H9 (cell line): Measurements from ENCODE around the gene PACSIN3. TPM values are rescaled to one million over a fixed set of nuclear protein-coding genes. Genes with fewer than 3 reads are reported as not detected.

Experiments used
- DNase-seq: peaks from one replicate; pipeline ENCODE4 v3.0.0-alpha.2; 2017
- H2AFZ ChIP-seq: one replicate; pipeline ENCODE4 v1.6.1; 2013; ENCODE audit warnings: mild to moderate bottlenecking, low read length, control low read depth, moderate library complexity
- H2AK5ac ChIP-seq: 2 replicates; pipeline ENCODE4 v1.6.1; 2013; ENCODE audit warnings: low read length, control low read depth, mixed read lengths; ENCODE audit not compliant: insufficient read length
- H2BK120ac ChIP-seq: one replicate; pipeline ENCODE4 v1.6.1; 2013; ENCODE audit warnings: low read depth, mild to moderate bottlenecking, low read length, control low read depth, inconsistent platforms; ENCODE audit not compliant: poor library complexity, severe bottlenecking
- H2BK12ac ChIP-seq: 2 replicates; pipeline ENCODE4 v1.6.1; 2013; ENCODE audit warnings: low read length, control low read depth, mixed read lengths, low read depth; ENCODE audit not compliant: insufficient read length
- H2BK15ac ChIP-seq: 2 replicates; pipeline ENCODE4 v1.6.1; 2013; ENCODE audit warnings: low read depth, low read length, control low read depth
- H2BK20ac ChIP-seq: one replicate; pipeline ENCODE4 v1.6.1; 2013; ENCODE audit warnings: low read depth, mild to moderate bottlenecking, low read length, control low read depth, inconsistent platforms; ENCODE audit not compliant: poor library complexity, severe bottlenecking
- H2BK5ac ChIP-seq: 2 replicates; pipeline ENCODE4 v1.6.1; 2013; ENCODE audit warnings: low read length, control low read depth, mixed read lengths; ENCODE audit not compliant: insufficient read length
- H3K14ac ChIP-seq: 2 replicates; pipeline ENCODE4 v1.6.1; 2013; ENCODE audit warnings: low read length, control low read depth; ENCODE audit not compliant: insufficient read depth
- H3K18ac ChIP-seq: 2 replicates; pipeline ENCODE4 v1.6.1; 2013; ENCODE audit warnings: low read depth, mild to moderate bottlenecking, mixed read lengths, low read length, control low read depth; ENCODE audit not compliant: insufficient read length
- H3K23ac ChIP-seq: 2 replicates; pipeline ENCODE4 v1.6.1; 2013; ENCODE audit warnings: low read length, control low read depth, mixed read lengths, low read depth; ENCODE audit not compliant: insufficient read length
- H3K23me2 ChIP-seq: 2 replicates; pipeline ENCODE4 v1.6.1; 2013; ENCODE audit warnings: low read depth, mild to moderate bottlenecking, mixed read lengths, low read length, control low read depth; ENCODE audit not compliant: insufficient read length, poor library complexity, severe bottlenecking
- H3K27ac ChIP-seq: 2 replicates; pipeline ENCODE4 v1.5.1; 2013; ENCODE audit warnings: low read length, control low read depth, mixed read lengths, low read depth; ENCODE audit not compliant: insufficient read length
- H3K27me3 ChIP-seq: 2 replicates; pipeline ENCODE4 v1.6.1; 2013; ENCODE audit warnings: low read length, control low read depth, inconsistent platforms; ENCODE audit not compliant: insufficient read depth
- H3K4ac ChIP-seq: 2 replicates; pipeline ENCODE4 v1.6.1; 2013; ENCODE audit warnings: low read depth, mild to moderate bottlenecking, control low read depth, inconsistent platforms, low read length, moderate library complexity
- H3K4me1 ChIP-seq: 2 replicates; pipeline ENCODE4 v1.6.1; 2013; ENCODE audit warnings: low read length, control low read depth, inconsistent platforms; ENCODE audit not compliant: insufficient read depth
- H3K4me2 ChIP-seq: 2 replicates; pipeline ENCODE4 v1.6.1; 2013; ENCODE audit warnings: low read length, control low read depth, mixed read lengths; ENCODE audit not compliant: insufficient read length, insufficient read depth
- H3K56ac ChIP-seq: 2 replicates; pipeline ENCODE4 v1.6.1; 2013; ENCODE audit warnings: low read depth, mild to moderate bottlenecking, mixed read lengths, low read length, control low read depth; ENCODE audit not compliant: insufficient read length
- H3K79me1 ChIP-seq: 2 replicates; pipeline ENCODE4 v1.6.1; 2013; ENCODE audit warnings: low read depth, mild to moderate bottlenecking, moderate library complexity, low read length, control low read depth, inconsistent platforms; ENCODE audit not compliant: insufficient read depth, poor library complexity, severe bottlenecking
- H3K79me2 ChIP-seq: 2 replicates; pipeline ENCODE4 v1.6.1; 2013; ENCODE audit warnings: low read length, control low read depth, inconsistent platforms; ENCODE audit not compliant: insufficient read depth
- H3K9ac ChIP-seq: 2 replicates; pipeline ENCODE4 v1.6.1; 2013; ENCODE audit warnings: low read length, control low read depth, mixed read lengths; ENCODE audit not compliant: insufficient read length; ENCODE audit errors: extremely low read depth
- H3K9me3 ChIP-seq: one replicate; pipeline ENCODE4 v1.6.1; 2013; ENCODE audit warnings: low read depth, low read length, inconsistent platforms; ENCODE audit not compliant: control insufficient read depth
- H3T11ph ChIP-seq: one replicate; pipeline ENCODE4 v1.6.1; 2013; ENCODE audit warnings: mild to moderate bottlenecking, low read length, control low read depth, inconsistent platforms
- H4K20me1 ChIP-seq: one replicate; pipeline ENCODE4 v1.6.1; 2013; ENCODE audit not compliant: control insufficient read depth, insufficient read length, insufficient read depth
- H4K5ac ChIP-seq: 2 replicates; pipeline ENCODE4 v1.6.1; 2013; ENCODE audit warnings: low read depth, mild to moderate bottlenecking, mixed read lengths, low read length, control low read depth; ENCODE audit not compliant: insufficient read length
- H4K8ac ChIP-seq: replicated peaks from 2 replicates; pipeline ENCODE4 v1.6.1; 2013; ENCODE audit warnings: low read length, control low read depth, mixed read lengths, low read depth; ENCODE audit not compliant: insufficient read length
- H4K91ac ChIP-seq: 2 replicates; pipeline ENCODE4 v1.6.1; 2013; ENCODE audit warnings: low read depth, mild to moderate bottlenecking, moderate library complexity, mixed read lengths, low read length, control low read depth; ENCODE audit not compliant: insufficient read length
- H3K27ac Mint-ChIP-seq, 3 experiments: 2 replicates in 2 of 3; 3 replicates in 1 of 3; pipeline ENCODE4 v1.8.0; 2020 to 2021; ENCODE audit warnings: mixed read lengths in 3 of 3, mild to moderate bottlenecking in 1 of 3, moderate library complexity in 1 of 3
- H3K27me3 Mint-ChIP-seq: 2 replicates; pipeline ENCODE4 v1.8.0; 2021; ENCODE audit warnings: low read depth, mild to moderate bottlenecking, moderate library complexity, mixed read lengths
- H3K36me3 Mint-ChIP-seq, 3 experiments: 2 replicates in 2 of 3; 3 replicates in 1 of 3; pipeline ENCODE4 v1.8.0; 2020 to 2021; ENCODE audit warnings: low read depth in 3 of 3, mixed read lengths in 3 of 3; ENCODE audit not compliant: insufficient read depth in 1 of 3
- H3K4me1 Mint-ChIP-seq, 2 experiments: 2 replicates each; pipeline ENCODE4 v1.8.0; 2020; ENCODE audit warnings: mixed read lengths in 2 of 2
- H3K4me3 Mint-ChIP-seq, 2 experiments: 2 replicates in 1 of 2; 3 replicates in 1 of 2; pipeline ENCODE4 v1.8.0; 2020 to 2021; ENCODE audit warnings: mild to moderate bottlenecking in 2 of 2, mixed read lengths in 2 of 2, moderate library complexity in 1 of 2
- H3K9me3 Mint-ChIP-seq, 2 experiments: 2 replicates in 1 of 2; 3 replicates in 1 of 2; pipeline ENCODE4 v1.8.0; 2020; ENCODE audit warnings: mild to moderate bottlenecking in 2 of 2, mixed read lengths in 2 of 2, moderate library complexity in 1 of 2
- WGBS: extraction: QIAGEN DNeasy Blood & Tissue Kit; methylation state at CpG from one replicate; pipeline ENCODE4 v1.1.7; 2013; ENCODE audit warnings: missing lambda C conversion rate, low lambda C conversion rate, mixed read lengths; ENCODE audit not compliant: insufficient read length; ENCODE audit errors: extremely low coverage; 5-methylcytosine and 5-hydroxymethylcytosine counted together
- total RNA-seq: library from RNA; stranded (reverse); gene quantifications from 2 replicates; pipeline ENCODE4 v1.2.1, GENCODE V29; 2021
- TF ChIP-seq, protein P1 (sequence below): fragments of 200-600 bp; sonication (generic); conservative IDR thresholded peaks from 3 replicates; pipeline ENCODE4 v1.8.0; 2021; ENCODE audit warnings: antibody characterized with exemption, mild to moderate bottlenecking

The PACSIN3 gene
- total RNA-seq, 1 experiment from 2014 or later: 63.0 TPM

- Histone ChIP-seq H3K4ac (no peak overlapping the region), H3K14ac (no peak overlapping the region), H2BK120ac (no peak overlapping the region), H3K23ac (no peak overlapping the region), H3K9ac (no peak overlapping the region), H3K56ac (no peak overlapping the region), H2BK15ac (no peak overlapping the region), H4K5ac (no peak overlapping the region), H3K9me3 (no peaks in the 10 kb centered on the region), H3K79me1 (no peaks in the 10 kb centered on the region), H3K4me2 (no peak overlapping the region), H3K18ac (no peak overlapping the region), H3K4me1 (no peaks in the 10 kb centered on the region; the same call in 1 of the 2 replicates), H2AFZ (no peak overlapping the region), H3K79me2 (no peaks in the 10 kb centered on the region), H2BK20ac (no peak overlapping the region), H2BK12ac (no peak overlapping the region), H3K27ac (no peak overlapping the region), H3K23me2 (no peaks in the 10 kb centered on the region), H3T11ph (no peak overlapping the region), H4K20me1 (no peaks in the 10 kb centered on the region), H3K27me3 (no peaks in the 10 kb centered on the region), H4K91ac (no peak overlapping the region), H2BK5ac (no peak overlapping the region), H2AK5ac (no peak overlapping the region), H4K8ac (no peak overlapping the region)
- Mint-ChIP-seq H3K27me3 (no peaks in the 10 kb centered on the region; the same call in none of the 2 replicates), H3K36me3 (no peaks in the 10 kb centered on the region), H3K9me3 (no peaks in the 10 kb centered on the region), H3K4me3 (no peak overlapping the region), H3K27ac (no peak overlapping the region), H3K4me1 (peaks cover 8 to 9% of the 10 kb centered on the region in 2 experiments)
- no peak for DNase-seq
- no CpG with 5 or more reads among the region's 5 CpGs for WGBS
- TF ChIP-seq, protein P1, sequence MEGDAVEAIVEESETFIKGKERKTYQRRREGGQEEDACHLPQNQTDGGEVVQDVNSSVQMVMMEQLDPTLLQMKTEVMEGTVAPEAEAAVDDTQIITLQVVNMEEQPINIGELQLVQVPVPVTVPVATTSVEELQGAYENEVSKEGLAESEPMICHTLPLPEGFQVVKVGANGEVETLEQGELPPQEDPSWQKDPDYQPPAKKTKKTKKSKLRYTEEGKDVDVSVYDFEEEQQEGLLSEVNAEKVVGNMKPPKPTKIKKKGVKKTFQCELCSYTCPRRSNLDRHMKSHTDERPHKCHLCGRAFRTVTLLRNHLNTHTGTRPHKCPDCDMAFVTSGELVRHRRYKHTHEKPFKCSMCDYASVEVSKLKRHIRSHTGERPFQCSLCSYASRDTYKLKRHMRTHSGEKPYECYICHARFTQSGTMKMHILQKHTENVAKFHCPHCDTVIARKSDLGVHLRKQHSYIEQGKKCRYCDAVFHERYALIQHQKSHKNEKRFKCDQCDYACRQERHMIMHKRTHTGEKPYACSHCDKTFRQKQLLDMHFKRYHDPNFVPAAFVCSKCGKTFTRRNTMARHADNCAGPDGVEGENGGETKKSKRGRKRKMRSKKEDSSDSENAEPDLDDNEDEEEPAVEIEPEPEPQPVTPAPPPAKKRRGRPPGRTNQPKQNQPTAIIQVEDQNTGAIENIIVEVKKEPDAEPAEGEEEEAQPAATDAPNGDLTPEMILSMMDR: no peak
These were observed 16.3 kb upstream of the PACSIN3 start for GRCh38 chr11:47202576-47202975.
